Smooth muscle cell of the coronary artery (primary cell): Measurements from ENCODE around the gene HES3. TPM values are rescaled to one million over a fixed set of nuclear protein-coding genes. Genes with fewer than 3 reads are reported as not detected.

Experiments
- total RNA-seq: library from RNA; depleted of rRNA; stranded (reverse); fragments of >200 nt; gene quantifications from 2 replicates; pipeline ENCODE4 v1.2.3, GENCODE V29; 2014; ENCODE audit warnings: low replicate concordance

Gene HES3
- not detected in 2 replicates for total RNA-seq

GRCh38 chr1:6243993-6244392 lies at the start of gene HES3:
Gene HES3, plus strand, starts transcription at chr1:6244179. Its CDS starts 187 bp downstream, at chr1:6244366.

GRCh38 chr1:6199298-6200187 lies 44.4 kb upstream of the HES3 start, which contains the start of gene RPL22:
Gene RPL22, minus strand, starts transcription at chr1:6199595. Its CDS starts 22 bp downstream, at chr1:6199573.

GRCh38 chr1:6205849-6206519 lies 38.0 kb upstream of the HES3 start, which contains the start of gene RNF207:
Gene RNF207, plus strand, starts transcription at chr1:6206119. Its CDS starts 417 bp downstream, at chr1:6206536.

GRCh38 chr1:6260961-6261614 lies 17.1 kb downstream of the HES3 start, which contains the start of gene GPR153:
Gene GPR153, minus strand, starts transcription at chr1:6261098. Its CDS starts 6,193 bp downstream, at chr1:6254905.

Other genes starting within 250 kb of the HES3 start
- 2.9 and 5.0 TPM in 2 replicates for gene KCNAB2, start 198.3 kb upstream of the HES3 start, total RNA-seq
- gene CHD5, start 63.9 kb upstream of the HES3 start, total RNA-seq = 0.15 TPM in 1 of 2 replicates, not detected in the other
- 95.9 and 176 TPM in 2 replicates for gene RPL22, start 44.6 kb upstream of the HES3 start, total RNA-seq
- 4.6 and 22.5 TPM in 2 replicates for gene RNF207, start 38.1 kb upstream of the HES3 start, total RNA-seq
- 54.0 and 59.0 TPM in 2 replicates for gene ICMT, start 8.2 kb upstream of the HES3 start, total RNA-seq
- 2.3 and 17.2 TPM in 2 replicates for gene GPR153, start 16.9 kb downstream of the HES3 start, total RNA-seq
- 20.0 and 77.3 TPM in 2 replicates for gene ACOT7, start 149.6 kb downstream of the HES3 start, total RNA-seq
- gene HES2, start 175.7 kb downstream of the HES3 start, total RNA-seq = 0.12 and 4.1 TPM in 2 replicates
- under 0.01 TPM in 1 of 2 replicates, not detected in the other for gene ESPN, start 180.6 kb downstream of the HES3 start, total RNA-seq
- 2.6 and 9.4 TPM in 2 replicates for gene TNFRSF25, start 222.0 kb downstream of the HES3 start, total RNA-seq
- gene PLEKHG5, start 247.5 kb downstream of the HES3 start, total RNA-seq = 7.0 and 36.6 TPM in 2 replicates